ENCODE measurements around the gene LEPR.
"Not testable (repeated sequence)": the region's sequence is repeated elsewhere in the genome, so short reads cannot be mapped to it uniquely, and the experiment has no call there.

LEPR gene

DNA sequence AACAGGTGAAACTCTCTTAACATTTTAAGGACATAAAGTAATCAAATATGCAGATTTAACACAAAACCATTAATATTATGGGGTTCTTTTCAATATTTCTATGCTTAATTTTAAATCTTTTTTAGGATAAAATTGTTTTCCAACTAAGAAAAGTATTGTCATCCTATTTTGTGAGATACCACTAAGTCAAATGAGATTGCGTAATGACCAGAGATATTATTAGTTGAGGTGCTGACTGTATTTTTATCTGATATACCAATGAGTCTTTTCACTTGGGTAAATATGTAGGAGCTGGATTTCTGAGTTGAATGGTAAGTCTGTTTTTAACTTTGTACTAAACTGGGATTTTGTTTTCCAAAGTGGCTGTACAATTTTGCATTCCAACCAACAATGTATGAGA is 25.4 kb downstream of the LEPR start:
- in situ Hi-C loops (cut with HindIII; ENCODE audit: low sequenced_read_pairs): no loop called here
- H3K4me3 ChIP-seq (ENCODE audit: low read depth, low read length): no peak overlapping the region
- TF ChIP-seq, protein P1, sequence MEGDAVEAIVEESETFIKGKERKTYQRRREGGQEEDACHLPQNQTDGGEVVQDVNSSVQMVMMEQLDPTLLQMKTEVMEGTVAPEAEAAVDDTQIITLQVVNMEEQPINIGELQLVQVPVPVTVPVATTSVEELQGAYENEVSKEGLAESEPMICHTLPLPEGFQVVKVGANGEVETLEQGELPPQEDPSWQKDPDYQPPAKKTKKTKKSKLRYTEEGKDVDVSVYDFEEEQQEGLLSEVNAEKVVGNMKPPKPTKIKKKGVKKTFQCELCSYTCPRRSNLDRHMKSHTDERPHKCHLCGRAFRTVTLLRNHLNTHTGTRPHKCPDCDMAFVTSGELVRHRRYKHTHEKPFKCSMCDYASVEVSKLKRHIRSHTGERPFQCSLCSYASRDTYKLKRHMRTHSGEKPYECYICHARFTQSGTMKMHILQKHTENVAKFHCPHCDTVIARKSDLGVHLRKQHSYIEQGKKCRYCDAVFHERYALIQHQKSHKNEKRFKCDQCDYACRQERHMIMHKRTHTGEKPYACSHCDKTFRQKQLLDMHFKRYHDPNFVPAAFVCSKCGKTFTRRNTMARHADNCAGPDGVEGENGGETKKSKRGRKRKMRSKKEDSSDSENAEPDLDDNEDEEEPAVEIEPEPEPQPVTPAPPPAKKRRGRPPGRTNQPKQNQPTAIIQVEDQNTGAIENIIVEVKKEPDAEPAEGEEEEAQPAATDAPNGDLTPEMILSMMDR (IDR thresholded peaks at IDR 0.05; ENCODE audit: low read depth, low read length, missing control alignments): no peak
- DNase-seq (ENCODE audit: low read depth): no peak

GRCh38 chr1:65449214-65449823 is 28.9 kb downstream of the LEPR start:
- TF ChIP-seq, protein P1 (IDR thresholded peaks at IDR 0.05; ENCODE audit: low read depth, low read length, missing control alignments): no peak
- H3K4me3 ChIP-seq (ENCODE audit: low read depth, low read length): no peak overlapping the region
- in situ Hi-C loops (cut with HindIII; ENCODE audit: low sequenced_read_pairs): no loop called here
- no peak for DNase-seq (ENCODE audit: low read depth)

DNA sequence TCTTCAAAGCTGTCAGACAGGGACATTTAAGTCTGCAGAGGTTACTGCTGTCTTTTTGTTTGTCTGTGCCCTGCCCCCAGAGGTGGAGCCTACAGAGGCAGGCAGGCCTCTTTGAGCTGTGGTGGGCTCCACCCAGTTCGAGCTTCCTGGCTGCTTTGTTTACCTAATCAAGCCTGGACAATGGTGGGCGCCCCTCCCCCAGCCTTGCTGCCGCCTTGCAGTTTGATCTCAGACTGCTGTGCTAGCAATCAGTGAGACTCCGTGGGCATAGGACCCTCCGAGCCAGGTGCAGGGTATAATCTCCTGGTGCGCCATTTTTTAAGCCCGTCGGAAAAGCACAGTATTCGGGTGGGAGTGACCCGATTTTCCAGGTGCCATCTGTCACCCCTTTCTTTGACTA is 35.2 kb downstream of the LEPR start:
- in situ Hi-C loops (cut with HindIII; ENCODE audit: low sequenced_read_pairs): not testable (repeated sequence)

DNA sequence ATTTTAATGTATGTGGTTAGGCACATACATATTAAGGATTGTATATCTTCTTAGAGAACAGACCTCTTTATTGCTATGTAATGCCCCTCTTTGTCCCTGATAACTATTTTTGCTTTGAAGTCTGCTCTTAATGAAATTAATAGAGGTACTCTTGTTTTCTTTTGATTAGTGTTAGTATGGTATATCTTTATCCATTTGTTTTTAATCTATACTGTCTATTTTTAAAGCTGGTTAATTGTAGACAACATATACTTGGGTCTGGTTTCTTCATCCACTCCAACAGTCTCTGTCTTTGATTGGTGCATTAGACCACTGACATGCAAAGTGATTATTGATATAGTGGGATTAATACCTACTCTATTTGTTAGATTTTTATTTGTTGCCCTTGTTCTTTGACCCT is 36.0 kb downstream of the LEPR start:
- TF ChIP-seq, protein P1 (IDR thresholded peaks at IDR 0.05; ENCODE audit: low read depth, low read length, missing control alignments): no peak
- in situ Hi-C loops (cut with HindIII; ENCODE audit: low sequenced_read_pairs): no loop called here
- no peak overlapping the region for H3K4me3 ChIP-seq (ENCODE audit: low read depth, low read length)
- DNase-seq (ENCODE audit: low read depth): no peak

More for the DNA sequence above, 35.2 kb downstream of the LEPR start:
- DNase-seq (ENCODE audit: low read depth); H3K4me3 ChIP-seq (ENCODE audit: low read depth, low read length): not testable (repeated sequence)

DNA sequence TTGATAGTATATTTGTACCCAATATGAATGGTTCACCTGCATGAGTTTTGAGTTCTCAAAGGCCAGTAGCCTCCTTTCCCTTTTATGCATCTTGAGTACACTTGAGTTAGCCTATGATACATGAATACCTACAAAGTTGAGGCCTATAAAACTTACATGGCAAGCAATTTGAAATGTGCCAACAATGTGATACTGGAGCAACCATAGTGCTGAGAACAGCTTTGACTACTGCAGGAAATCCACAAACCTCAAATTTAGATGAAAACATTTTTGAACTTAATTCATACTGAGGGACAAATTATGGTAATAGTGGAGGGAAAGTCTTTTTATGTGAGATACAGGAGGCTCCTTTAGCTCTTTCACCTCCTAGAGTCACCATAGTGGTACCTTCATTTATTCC is 37.4 kb downstream of the LEPR start:
- TF ChIP-seq, protein P1 (IDR thresholded peaks at IDR 0.05; ENCODE audit: low read depth, low read length, missing control alignments): no peak
- in situ Hi-C loops (cut with HindIII; ENCODE audit: low sequenced_read_pairs): no loop called here
- H3K4me3 ChIP-seq (ENCODE audit: low read depth, low read length): no peak overlapping the region
- no peak for DNase-seq (ENCODE audit: low read depth)

DNA sequence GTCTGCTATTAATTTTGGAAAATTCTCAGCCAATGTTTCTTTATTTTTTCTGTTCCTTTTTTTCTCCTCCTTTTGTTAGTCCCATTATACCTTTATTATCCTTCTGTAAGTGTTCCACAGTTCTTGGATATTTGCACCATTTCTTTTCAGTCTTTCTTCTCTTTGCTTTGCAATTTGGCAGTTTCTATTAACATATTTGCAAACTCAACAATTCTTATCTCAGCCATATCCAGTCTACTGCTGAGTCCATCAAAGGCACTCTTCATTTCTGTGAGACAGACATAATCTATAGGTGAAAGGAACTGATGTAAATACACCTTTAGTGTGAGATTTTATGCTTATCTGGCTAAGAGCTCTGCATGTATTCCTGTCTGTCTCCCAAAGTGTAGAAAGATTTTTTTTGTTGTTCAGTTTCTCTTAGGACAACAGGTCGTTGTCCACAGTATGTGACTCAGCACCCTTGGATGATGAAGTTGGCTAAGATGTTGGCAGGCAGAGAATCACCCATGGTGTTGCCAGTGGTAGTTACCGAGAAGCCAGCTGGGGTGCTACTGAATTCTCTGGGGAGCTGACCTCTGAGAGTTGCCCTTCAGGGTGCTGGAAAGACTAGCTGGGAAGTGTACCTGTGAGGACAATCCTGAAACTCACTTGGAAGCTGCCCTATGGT is 38.4 kb downstream of the LEPR start:
- no peak for DNase-seq (ENCODE audit: low read depth)
- in situ Hi-C loops (cut with HindIII; ENCODE audit: low sequenced_read_pairs): no loop called here
- TF ChIP-seq, protein P1 (IDR thresholded peaks at IDR 0.05; ENCODE audit: low read depth, low read length, missing control alignments): no peak
- H3K4me3 ChIP-seq (ENCODE audit: low read depth, low read length): no peak overlapping the region

- TF ChIP-seq, protein P1 (IDR thresholded peaks at IDR 0.05; ENCODE audit: low read depth, low read length, missing control alignments): peak; percentile 62
- in situ Hi-C loops (cut with HindIII; ENCODE audit: low sequenced_read_pairs): no loop called here
- no peak for DNase-seq (ENCODE audit: low read depth)
- no peak overlapping the region for H3K4me3 ChIP-seq (ENCODE audit: low read depth, low read length)
Observed at GRCh38 chr1:65459397-65459768, 38.9 kb downstream of the LEPR start.

DNA sequence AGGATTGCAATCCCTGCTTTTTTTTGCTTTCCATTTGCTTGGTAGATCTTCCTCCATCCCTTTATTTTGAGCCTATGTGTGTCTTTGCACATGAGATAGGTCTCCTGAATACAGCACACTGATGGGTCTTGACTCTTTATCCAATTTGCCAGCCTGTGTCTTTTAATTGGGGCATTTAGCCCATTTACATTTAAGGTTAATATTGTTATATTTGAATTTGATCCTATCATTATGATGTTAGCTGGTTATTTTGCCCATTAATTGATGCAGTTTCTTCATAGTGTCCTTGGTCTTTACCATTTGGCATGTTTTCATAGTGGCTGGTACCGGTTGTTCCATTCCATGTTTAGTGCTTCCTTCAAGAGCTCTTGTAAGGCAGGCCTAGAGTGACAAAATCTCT is 45.4 kb downstream of the LEPR start:
- H3K4me3 ChIP-seq (ENCODE audit: low read depth, low read length); in situ Hi-C loops (cut with HindIII; ENCODE audit: low sequenced_read_pairs); DNase-seq (ENCODE audit: low read depth): not testable (repeated sequence)
